HepG2 (cell line): Measurements from ENCODE around the gene VSX1. TPM values are rescaled to one million over a fixed set of nuclear protein-coding genes. Genes with fewer than 3 reads are reported as not detected.

Experiments
- ESRRA ChIP-seq: sonication (generic); formaldehyde crosslinking; IDR thresholded peaks from 2 replicates; pipeline ENCODE4 v1.5.1; 2020; ENCODE audit warnings: mild to moderate bottlenecking, low read depth, missing genetic modification reagents
- GATAD1 ChIP-seq: IDR thresholded peaks from 2 replicates; pipeline ENCODE4 v1.6.1; 2016; ENCODE audit warnings: missing genetic modification reagents, missing compliant biosample characterization
- IKZF1 ChIP-seq: fragments of 450-650 bp; IDR thresholded peaks from 2 replicates; pipeline ENCODE4 v1.7.1; 2016
- MXI1 ChIP-seq: IDR thresholded peaks from 3 replicates; pipeline ENCODE4 v1.6.1; 2012; ENCODE audit warnings: low read depth, low read length, inconsistent platforms, borderline replicate concordance
- NFATC3 ChIP-seq: sonication (generic); formaldehyde crosslinking; IDR thresholded peaks from 2 replicates; pipeline ENCODE4 v1.5.1; 2020; ENCODE audit warnings: mild to moderate bottlenecking, missing genetic modification reagents
- NR2C2 ChIP-seq: sonication (generic); formaldehyde crosslinking; IDR thresholded peaks from 2 replicates; pipeline ENCODE4 v1.4.0; 2020; ENCODE audit warnings: missing genetic modification reagents, mild to moderate bottlenecking, moderate library complexity, borderline replicate concordance
- PHF5A ChIP-seq: IDR thresholded peaks from one replicate; pipeline ENCODE4 v1.6.1; 2018; ENCODE audit warnings: low read depth, missing genetic modification reagents; ENCODE audit not compliant: unreplicated experiment
- POLR2AphosphoS2 ChIP-seq: IDR thresholded peaks from 2 replicates; pipeline ENCODE4 v1.6.1; 2011; ENCODE audit warnings: low read depth, low read length, improper control_type of control experiment
- SMC3 ChIP-seq: IDR thresholded peaks from 2 replicates; pipeline ENCODE4 v1.6.1; 2011; ENCODE audit warnings: low read length, improper control_type of control experiment
- SRSF9 ChIP-seq: fragments of 200-400 bp; formaldehyde crosslinking; IDR thresholded peaks from 2 replicates; pipeline ENCODE4 v1.6.1; 2018; ENCODE audit warnings: borderline replicate concordance, mild to moderate bottlenecking, low read depth, low read length; ENCODE audit not compliant: insufficient read depth, poor library complexity, severe bottlenecking
- YEATS2 ChIP-seq: sonication (generic); formaldehyde crosslinking; IDR thresholded peaks from 2 replicates; pipeline ENCODE4 v1.4.0; 2020; ENCODE audit warnings: missing genetic modification reagents, borderline replicate concordance
- ZMAT3 ChIP-seq: sonication (generic); formaldehyde crosslinking; conservative IDR thresholded peaks from 2 replicates; pipeline ENCODE4 v1.7.0; 2021; ENCODE audit warnings: missing genetic modification reagents
- ZNF160 ChIP-seq: sonication (generic); formaldehyde crosslinking; IDR thresholded peaks from 2 replicates; pipeline ENCODE4 v1.8.0; 2022; ENCODE audit warnings: mild to moderate bottlenecking, inconsistent platforms, missing genetic modification reagents
- ZNF335 ChIP-seq: sonication (generic); formaldehyde crosslinking; IDR thresholded peaks from 2 replicates; pipeline ENCODE4 v1.4.0; 2020; ENCODE audit warnings: missing genetic modification reagents
- ZNF337 ChIP-seq: sonication (generic); formaldehyde crosslinking; IDR thresholded peaks from 2 replicates; pipeline ENCODE4 v1.5.1; 2020; ENCODE audit warnings: missing genetic modification reagents, low read depth, mild to moderate bottlenecking, borderline replicate concordance
- ZNF431 ChIP-seq: sonication (generic); formaldehyde crosslinking; IDR thresholded peaks from 2 replicates; pipeline ENCODE4 v1.9.0; 2022; ENCODE audit warnings: missing genetic modification reagents, low read depth, mild to moderate bottlenecking, borderline replicate concordance
- ZNF510 ChIP-seq: sonication (generic); formaldehyde crosslinking; IDR thresholded peaks from 2 replicates; pipeline ENCODE4 v1.4.0; 2020; ENCODE audit warnings: low read depth, mild to moderate bottlenecking, missing genetic modification reagents
- ZNF605 ChIP-seq: sonication (generic); formaldehyde crosslinking; IDR thresholded peaks from 2 replicates; pipeline ENCODE4 v1.8.0; 2022; ENCODE audit warnings: mild to moderate bottlenecking, missing genetic modification reagents
- ZNF619 ChIP-seq: sonication (generic); formaldehyde crosslinking; IDR thresholded peaks from 2 replicates; pipeline ENCODE4 v1.4.0; 2020; ENCODE audit warnings: mild to moderate bottlenecking, missing genetic modification reagents
- ZNF713 ChIP-seq: sonication (generic); formaldehyde crosslinking; IDR thresholded peaks from 2 replicates; pipeline ENCODE4 v1.4.0; 2020; ENCODE audit warnings: mild to moderate bottlenecking, missing genetic modification reagents
- ZNF891 ChIP-seq: sonication (generic); formaldehyde crosslinking; IDR thresholded peaks from 2 replicates; pipeline ENCODE4 v1.5.0; 2020; ENCODE audit warnings: mild to moderate bottlenecking, missing genetic modification reagents
- ZSCAN21 ChIP-seq: sonication (generic); formaldehyde crosslinking; IDR thresholded peaks from 2 replicates; pipeline ENCODE4 v1.8.0; 2022; ENCODE audit warnings: mild to moderate bottlenecking, missing genetic modification reagents, moderate library complexity, borderline replicate concordance
- polyA plus RNA-seq, 8 experiments: library from polyadenylated mRNA; depleted of rRNA in 3 of 8; stranded (reverse) in 7 of 8; unstranded in 1 of 8; fragments of >200 nt; fragmentation: Illumina TruSeq in 4 of 8; extraction: Trizol in 4 of 8; gene quantifications; 2 replicates each; pipeline versions ENCODE4 v1.2.1 to v1.2.3, GENCODE V29; 2011 to 2016; ENCODE audit warnings: low read depth in 4 of 8, missing spikeins in 1 of 8, mixed read lengths in 1 of 8; ENCODE audit not compliant: insufficient read depth in 1 of 8
- total RNA-seq, 5 experiments: library from RNA; depleted of rRNA; stranded (reverse); fragments of >200 nt; fragmentation: Illumina TruSeq; extraction: Trizol; gene quantifications; 2 replicates each; pipeline ENCODE4 v1.2.3, GENCODE V29; 2016; ENCODE audit warnings: low read depth in 1 of 5
- TF ChIP-seq, protein P1 (sequence below): IDR thresholded peaks from 2 replicates; pipeline ENCODE4 v1.6.1; 2016
- TF ChIP-seq, protein P2 (sequence below): IDR thresholded peaks from 2 replicates; pipeline ENCODE4 v1.6.1; 2016; ENCODE audit warnings: missing compliant biosample characterization, missing genetic modification reagents, borderline replicate concordance
- TF ChIP-seq, protein P3 (sequence below): sonication (generic); formaldehyde crosslinking; IDR thresholded peaks from 2 replicates; pipeline ENCODE4 v1.8.0; 2022; ENCODE audit warnings: missing genetic modification reagents, mild to moderate bottlenecking, borderline replicate concordance
- TF ChIP-seq, protein P4 (sequence below): sonication (generic); formaldehyde crosslinking; IDR thresholded peaks from 2 replicates; pipeline ENCODE4 v1.8.1; 2023; ENCODE audit warnings: mild to moderate bottlenecking, inconsistent platforms, moderate library complexity, missing genetic modification reagents, borderline replicate concordance

Gene VSX1
- total and polyA plus RNA-seq, 2 of the 13 experiments (the other 11 are each of a cell fraction or from before 2014, with no cell fraction given), result 0.04 TPM; not detected in 1

DNA sequence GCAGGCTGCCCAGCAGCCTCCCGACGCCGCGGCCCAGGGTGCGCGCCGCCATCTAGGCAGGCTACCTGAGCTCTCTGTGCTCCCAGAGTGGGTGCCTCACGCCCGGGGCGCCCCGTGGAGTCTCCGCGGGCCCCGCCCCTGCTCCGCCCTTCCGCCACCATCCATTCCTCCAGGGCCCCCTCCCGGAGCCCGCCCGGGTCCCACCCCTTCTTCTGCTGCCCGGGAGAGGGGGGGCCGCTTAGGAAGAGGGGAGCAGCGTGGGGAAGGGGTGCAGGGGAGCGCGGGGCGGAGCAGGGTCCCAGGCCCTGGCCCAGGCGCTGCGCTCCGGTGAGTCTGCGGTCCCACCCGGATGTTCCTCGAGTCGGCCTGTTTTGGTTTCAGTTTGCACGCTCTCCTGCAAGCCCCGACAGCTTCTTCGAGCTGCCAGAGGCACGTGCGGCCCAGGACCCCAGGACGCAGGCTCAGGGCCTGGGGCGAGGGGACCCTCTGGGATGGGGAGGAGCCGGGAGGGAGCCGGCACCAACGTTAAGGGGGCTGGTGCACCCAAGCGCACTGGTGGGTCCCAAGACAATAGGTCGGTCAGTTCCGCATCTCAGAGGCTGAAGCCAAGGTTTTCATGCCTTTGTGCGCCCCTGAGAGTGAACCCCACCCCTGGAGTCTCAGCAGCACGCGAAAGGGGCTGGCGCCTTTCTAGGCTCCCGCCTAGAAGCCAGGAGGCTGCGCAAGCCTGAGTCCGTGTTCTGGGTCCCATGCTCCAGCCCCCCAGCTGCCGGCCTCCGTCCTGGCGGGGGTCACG lies 23.7 kb downstream of the VSX1 start, which contains the start of gene ACSS1 (continued):
- TF ChIP-seq, protein P1, sequence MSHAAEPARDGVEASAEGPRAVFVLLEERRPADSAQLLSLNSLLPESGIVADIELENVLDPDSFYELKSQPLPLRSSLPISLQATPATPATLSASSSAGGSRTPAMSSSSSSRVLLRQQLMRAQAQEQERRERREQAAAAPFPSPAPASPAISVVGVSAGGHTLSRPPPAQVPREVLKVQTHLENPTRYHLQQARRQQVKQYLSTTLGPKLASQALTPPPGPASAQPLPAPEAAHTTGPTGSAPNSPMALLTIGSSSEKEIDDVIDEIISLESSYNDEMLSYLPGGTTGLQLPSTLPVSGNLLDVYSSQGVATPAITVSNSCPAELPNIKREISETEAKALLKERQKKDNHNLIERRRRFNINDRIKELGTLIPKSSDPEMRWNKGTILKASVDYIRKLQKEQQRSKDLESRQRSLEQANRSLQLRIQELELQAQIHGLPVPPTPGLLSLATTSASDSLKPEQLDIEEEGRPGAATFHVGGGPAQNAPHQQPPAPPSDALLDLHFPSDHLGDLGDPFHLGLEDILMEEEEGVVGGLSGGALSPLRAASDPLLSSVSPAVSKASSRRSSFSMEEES, result 0 out of 2 replicates have a peak, but pooled peaks have one; percentile 35
- TF ChIP-seq SRSF9, result no peak
- TF ChIP-seq SMC3, result no peak
- no peak for TF ChIP-seq NFATC3 (CRISPR knock-in tag)
- no peak for TF ChIP-seq ZNF335 (CRISPR knock-in tag)
- TF ChIP-seq, protein P2, sequence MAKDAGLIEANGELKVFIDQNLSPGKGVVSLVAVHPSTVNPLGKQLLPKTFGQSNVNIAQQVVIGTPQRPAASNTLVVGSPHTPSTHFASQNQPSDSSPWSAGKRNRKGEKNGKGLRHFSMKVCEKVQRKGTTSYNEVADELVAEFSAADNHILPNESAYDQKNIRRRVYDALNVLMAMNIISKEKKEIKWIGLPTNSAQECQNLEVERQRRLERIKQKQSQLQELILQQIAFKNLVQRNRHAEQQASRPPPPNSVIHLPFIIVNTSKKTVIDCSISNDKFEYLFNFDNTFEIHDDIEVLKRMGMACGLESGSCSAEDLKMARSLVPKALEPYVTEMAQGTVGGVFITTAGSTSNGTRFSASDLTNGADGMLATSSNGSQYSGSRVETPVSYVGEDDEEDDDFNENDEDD (CRISPR knock-in tag), result peak; percentile 55; the same call in 1 of the 2 replicates
- no peak for TF ChIP-seq ZNF337
- TF ChIP-seq ZSCAN21 (CRISPR knock-in tag), result peak; percentile 84; the same call in 1 of the 2 replicates
- no peak for TF ChIP-seq ZNF510 (CRISPR knock-in tag)
- TF ChIP-seq ESRRA, result no peak
- no peak for TF ChIP-seq ZNF619
- peak; percentile 45; the same call in 1 of the 2 replicates for TF ChIP-seq GATAD1 (CRISPR knock-in tag)
- TF ChIP-seq ZNF713, result no peak
- peak; percentile 46; the same call in 1 of the 2 replicates for TF ChIP-seq NR2C2 (CRISPR knock-in tag)
- no peak for TF ChIP-seq PHF5A (CRISPR knock-in tag)
- TF ChIP-seq ZMAT3 (CRISPR knock-in tag), result no peak
- TF ChIP-seq, protein P3, sequence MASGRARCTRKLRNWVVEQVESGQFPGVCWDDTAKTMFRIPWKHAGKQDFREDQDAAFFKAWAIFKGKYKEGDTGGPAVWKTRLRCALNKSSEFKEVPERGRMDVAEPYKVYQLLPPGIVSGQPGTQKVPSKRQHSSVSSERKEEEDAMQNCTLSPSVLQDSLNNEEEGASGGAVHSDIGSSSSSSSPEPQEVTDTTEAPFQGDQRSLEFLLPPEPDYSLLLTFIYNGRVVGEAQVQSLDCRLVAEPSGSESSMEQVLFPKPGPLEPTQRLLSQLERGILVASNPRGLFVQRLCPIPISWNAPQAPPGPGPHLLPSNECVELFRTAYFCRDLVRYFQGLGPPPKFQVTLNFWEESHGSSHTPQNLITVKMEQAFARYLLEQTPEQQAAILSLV (CRISPR knock-in tag), result peak; percentile 51; the same call in 1 of the 2 replicates
- TF ChIP-seq ZNF160 (CRISPR knock-in tag), result no peak
- TF ChIP-seq ZNF891 (CRISPR knock-in tag), result no peak
- TF ChIP-seq, protein P4, sequence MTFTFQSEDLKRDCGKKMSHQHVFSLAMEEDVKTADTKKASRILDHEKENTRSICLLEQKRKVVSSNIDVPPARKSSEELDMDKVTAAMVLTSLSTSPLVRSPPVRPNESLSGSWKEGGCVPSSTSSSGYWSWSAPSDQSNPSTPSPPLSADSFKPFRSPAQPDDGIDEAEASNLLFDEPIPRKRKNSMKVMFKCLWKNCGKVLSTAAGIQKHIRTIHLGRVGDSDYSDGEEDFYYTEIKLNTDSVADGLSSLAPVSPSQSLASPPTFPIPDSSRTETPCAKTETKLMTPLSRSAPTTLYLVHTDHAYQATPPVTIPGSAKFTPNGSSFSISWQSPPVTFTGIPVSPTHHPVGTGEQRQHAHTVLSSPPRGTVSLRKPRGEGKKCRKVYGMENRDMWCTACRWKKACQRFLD (CRISPR knock-in tag), result 0 out of 2 replicates have a peak, but pooled peaks have one; percentile 32
- TF ChIP-seq YEATS2, result no peak
- 0 out of 3 replicates have a peak, but pooled peaks have one; percentile 10 for TF ChIP-seq MXI1
- TF ChIP-seq IKZF1, result no peak
- no peak for TF ChIP-seq ZNF431 (CRISPR knock-in tag)
- no peak for TF ChIP-seq POLR2AphosphoS2
- peak; percentile 67; the same call in 1 of the 2 replicates for TF ChIP-seq ZNF605 (CRISPR knock-in tag)
